Camera-type eye (tissue), 1 donor: ENCODE measurements around the gene TMEM235. TPM values are rescaled to one million over a fixed set of nuclear protein-coding genes. Genes with fewer than 3 reads are reported as not detected.

Source experiments
- total RNA-seq: library from RNA; depleted of rRNA; stranded (reverse); fragments of >200 nt; gene quantifications from one replicate; pipeline ENCODE4 v1.2.3, GENCODE V29; 2014

Gene TMEM235
- 1.8 TPM for total RNA-seq

GRCh38 chr17:78230996-78231935 lies at the start of gene TMEM235:
Gene TMEM235, plus strand, starts transcription at chr17:78231631. Its CDS starts 393 bp downstream, at chr17:78232024.

DNA sequence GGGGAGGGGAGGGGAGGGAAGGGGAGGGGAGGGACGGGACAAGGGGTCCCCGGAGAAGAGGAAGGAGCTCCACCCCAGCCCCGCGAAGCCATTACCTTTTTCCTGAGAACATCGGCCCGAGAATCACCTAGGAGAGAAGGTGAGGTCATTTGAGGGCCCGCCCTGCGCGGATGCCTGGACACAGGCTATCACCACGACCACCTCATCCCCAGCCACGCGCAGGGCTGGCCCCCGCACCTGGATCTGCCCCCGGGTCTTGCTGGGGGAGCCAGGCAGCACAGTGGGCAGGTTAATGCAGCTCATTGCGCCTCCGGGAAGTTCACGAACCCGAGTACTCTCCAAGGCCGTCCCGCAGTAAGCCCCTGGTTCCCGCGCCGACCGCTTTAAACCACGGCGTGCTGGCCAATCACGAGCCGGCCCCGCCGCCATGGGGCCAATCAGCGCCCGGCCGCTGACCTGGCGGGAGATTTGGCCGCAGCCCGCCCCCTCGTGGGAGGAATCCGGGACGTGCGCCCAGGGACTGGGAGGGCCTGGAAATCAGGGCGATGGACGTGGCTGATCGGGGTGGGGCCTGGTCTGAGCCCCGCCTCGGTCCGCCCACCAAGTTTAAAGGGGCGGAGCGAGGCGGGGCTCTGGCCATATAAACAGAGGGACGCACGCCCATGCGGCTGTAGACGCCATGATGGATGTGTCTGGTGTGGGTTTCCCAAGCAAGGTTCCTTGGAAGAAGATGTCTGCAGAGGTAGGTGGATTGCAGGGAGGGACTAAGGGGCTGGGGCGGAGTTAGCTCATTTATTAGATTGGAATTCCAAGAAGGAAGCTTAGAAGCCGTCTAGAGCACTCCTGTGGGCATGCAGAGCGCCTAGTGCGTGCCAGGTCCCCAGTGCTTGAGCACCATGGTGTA lies 44.5 kb upstream of the TMEM235 start, which contains the start of the genes AFMID and TK1:
TSS of gene AFMID (plus strand) at position 671 of the 904 bp plus-strand sequence. CDS start at position 680, 9 bp downstream.
TSS of gene TK1 (minus strand) at position 361 of the 904 bp plus-strand sequence. CDS start at position 303, 58 bp downstream.

GRCh38 chr17:78214016-78214705 lies 17.3 kb upstream of the TMEM235 start, which contains the start of gene BIRC5:
Gene BIRC5, plus strand, starts transcription at chr17:78214253. Its CDS starts 64 bp downstream, at chr17:78214317.

Other genes starting within 250 kb of the TMEM235 start
- 15.2 TPM for gene TMC6, start 102.9 kb upstream of the TMEM235 start, total RNA-seq
- gene TMC8, start 100.9 kb upstream of the TMEM235 start, total RNA-seq = 4.8 TPM
- gene C17orf99, start 85.2 kb upstream of the TMEM235 start, total RNA-seq = 0.16 TPM
- gene SYNGR2, start 63.0 kb upstream of the TMEM235 start, total RNA-seq = 28.3 TPM
- 13.9 TPM for gene TK1, start 44.6 kb upstream of the TMEM235 start, total RNA-seq
- gene AFMID, start 44.3 kb upstream of the TMEM235 start, total RNA-seq = 31.7 TPM
- gene BIRC5, start 17.4 kb upstream of the TMEM235 start, total RNA-seq = 11.2 TPM
- gene SOCS3, start 128.4 kb downstream of the TMEM235 start, total RNA-seq = 19.5 TPM
- gene PGS1, start 147.0 kb downstream of the TMEM235 start, total RNA-seq = 61.8 TPM